Transverse colon (tissue), 4 donors: Measurements from ENCODE around the gene KLK6. TPM values are rescaled to one million over a fixed set of nuclear protein-coding genes. Genes with fewer than 3 reads are reported as not detected.

Experiments
- DNase-seq: peaks from one replicate; pipeline ENCODE4 v3.0.0-alpha.2; 2019
- H3K27ac ChIP-seq, 4 donors: fragments of 200-600 bp; sonication (generic); 2 replicates each; pipeline ENCODE4 v1.5.1; 2016 to 2018; ENCODE audit warnings: inconsistent platforms in 4 of 4
- H3K27me3 ChIP-seq: fragments of 200-600 bp; sonication (generic); 2 replicates; pipeline ENCODE4 v1.5.1; 2017; ENCODE audit warnings: inconsistent platforms
- H3K36me3 ChIP-seq, 4 donors: fragments of 200-600 bp; sonication (generic); 2 replicates each; pipeline ENCODE4 v1.5.1; 2017 to 2019; ENCODE audit warnings: inconsistent platforms in 4 of 4
- H3K4me1 ChIP-seq, 4 donors: fragments of 200-600 bp; sonication (generic); 2 replicates each; pipeline ENCODE4 v1.5.1; 2017 to 2020; ENCODE audit warnings: inconsistent platforms in 4 of 4
- H3K4me3 ChIP-seq, 4 donors: fragments of 200-600 bp; sonication (generic); 1 replicate in 1 of 4; 2 replicates in 3 of 4; pipeline versions ENCODE4 v1.5.1 to v1.6.1; 2017 to 2019; ENCODE audit warnings: inconsistent platforms in 4 of 4
- H3K9me3 ChIP-seq, 2 donors: fragments of 200-600 bp; sonication (generic); 2 replicates each; pipeline ENCODE4 v1.5.1; 2017 to 2019; ENCODE audit warnings: inconsistent platforms in 2 of 2
- EP300 ChIP-seq: sonication (generic); formaldehyde crosslinking; IDR thresholded peaks from one replicate; pipeline ENCODE4 v1.6.1; 2017; ENCODE audit warnings: antibody characterized with exemption, low read depth
- POLR2A ChIP-seq: fragments of 450-650 bp; IDR thresholded peaks from one replicate; pipeline ENCODE4 v1.6.1; 2016; ENCODE audit warnings: antibody characterized with exemption, mild to moderate bottlenecking, moderate library complexity
- POLR2AphosphoS5 ChIP-seq, 3 donors: sonication (generic); formaldehyde crosslinking; IDR thresholded peaks; one replicate each; pipeline ENCODE4 v1.6.1; 2016; ENCODE audit warnings: antibody characterized with exemption in 3 of 3
- WGBS, 2 donors: methylation state at CpG; one replicate each; pipeline ENCODE4 v1.1.5; 2018; ENCODE audit warnings: low coverage in 1 of 2; 5-methylcytosine and 5-hydroxymethylcytosine counted together
- in situ Hi-C, 4 donors: fragments of 200-750 bp; cut with MboI; loops; one replicate each; pipeline versions ENCODE4 v1.15.0 to v1.15.1; 2017; ENCODE audit warnings: low sequenced_read_pairs in 3 of 4, low pct_ligation_motif_present in 1 of 4, low pct_unique_long_range_greater_than_20kb in 1 of 4
- intact Hi-C: fragments of 100-400 bp; cut with DNase I; formaldehyde crosslinking; loops from one replicate; pipeline ENCODE4 v1.15.1; 2023; ENCODE audit warnings: low total_unique reads
- total RNA-seq, 4 donors: library from RNA; depleted of rRNA; stranded (reverse); fragments of >200 nt; gene quantifications; one replicate each; pipeline ENCODE4 v1.1.0, GENCODE V29; 2016
- TF ChIP-seq, protein P1 (sequence below), 5 experiments: fragments of 200-600 bp in 3 of 5; fragments of 450-650 bp in 2 of 5; sonication (generic) in 3 of 5; IDR thresholded peaks; 1 replicate in 2 of 5; 2 replicates in 3 of 5; pipeline ENCODE4 v1.5.1; 2016 to 2017; ENCODE audit warnings: antibody characterized with exemption in 5 of 5, inconsistent platforms in 3 of 5, mild to moderate bottlenecking in 2 of 5, moderate library complexity in 1 of 5

Gene KLK6
- total RNA-seq, 4 donors from 2014 or later, result not detected

DNA sequence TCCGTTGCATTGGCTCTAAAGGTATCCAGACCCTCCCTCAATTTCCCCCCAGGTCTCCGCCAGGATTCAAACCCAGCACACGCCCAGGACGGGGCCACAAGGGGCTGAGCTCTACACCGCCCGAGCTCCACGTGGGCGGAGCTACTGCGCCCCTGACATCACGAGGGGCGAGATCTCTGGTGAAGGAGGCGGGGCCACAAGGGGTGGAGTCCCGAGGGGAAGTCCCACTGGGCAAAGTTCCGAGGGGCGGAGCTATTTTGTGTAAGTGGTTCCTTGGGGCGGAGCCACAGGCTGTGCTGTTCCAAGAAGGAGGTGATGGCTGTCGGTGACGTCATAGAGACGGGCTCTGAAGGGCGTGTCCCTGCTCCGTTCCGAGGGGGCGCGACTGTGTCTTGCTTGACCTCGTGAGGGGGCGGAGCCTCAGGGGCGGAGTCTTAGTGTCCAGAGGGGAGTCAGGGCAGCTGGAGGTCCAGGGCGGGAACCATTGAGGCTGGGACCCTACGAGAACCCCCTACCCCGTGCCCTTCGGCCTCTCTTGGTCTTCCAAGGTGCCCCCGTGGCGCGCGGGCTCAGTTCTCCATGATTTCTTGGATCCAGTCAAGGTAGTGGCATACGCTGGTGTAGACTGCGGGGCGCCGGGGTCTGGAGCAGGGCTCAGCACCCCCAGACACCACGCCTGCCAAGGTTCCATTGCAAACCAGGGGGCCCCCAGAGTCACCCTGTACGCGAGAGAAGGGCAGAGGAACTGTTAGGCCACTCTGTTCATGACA is 33.3 kb upstream of the KLK6 start:
- Histone ChIP-seq H3K36me3 (no peaks in the 10 kb centered on the region), H3K27me3 (peaks cover 57% of the 10 kb centered on the region), H3K4me1 (no peaks in the 10 kb centered on the region), H3K9me3 (no peaks in the 10 kb centered on the region), H3K4me3 (no peak overlapping the region), H3K27ac (no peak overlapping the region)
- WGBS, 2 donors, result 69% methylated on average over 34 of the region's 42 CpGs; no CpG with 5 or more reads in 1 of the 2 donors
- DNase-seq, result no peak
- TF ChIP-seq POLR2A (no peak), EP300 (no peak), POLR2AphosphoS5 (IDR thresholded peaks at IDR 0.05) (no peak)
- TF ChIP-seq, protein P1, sequence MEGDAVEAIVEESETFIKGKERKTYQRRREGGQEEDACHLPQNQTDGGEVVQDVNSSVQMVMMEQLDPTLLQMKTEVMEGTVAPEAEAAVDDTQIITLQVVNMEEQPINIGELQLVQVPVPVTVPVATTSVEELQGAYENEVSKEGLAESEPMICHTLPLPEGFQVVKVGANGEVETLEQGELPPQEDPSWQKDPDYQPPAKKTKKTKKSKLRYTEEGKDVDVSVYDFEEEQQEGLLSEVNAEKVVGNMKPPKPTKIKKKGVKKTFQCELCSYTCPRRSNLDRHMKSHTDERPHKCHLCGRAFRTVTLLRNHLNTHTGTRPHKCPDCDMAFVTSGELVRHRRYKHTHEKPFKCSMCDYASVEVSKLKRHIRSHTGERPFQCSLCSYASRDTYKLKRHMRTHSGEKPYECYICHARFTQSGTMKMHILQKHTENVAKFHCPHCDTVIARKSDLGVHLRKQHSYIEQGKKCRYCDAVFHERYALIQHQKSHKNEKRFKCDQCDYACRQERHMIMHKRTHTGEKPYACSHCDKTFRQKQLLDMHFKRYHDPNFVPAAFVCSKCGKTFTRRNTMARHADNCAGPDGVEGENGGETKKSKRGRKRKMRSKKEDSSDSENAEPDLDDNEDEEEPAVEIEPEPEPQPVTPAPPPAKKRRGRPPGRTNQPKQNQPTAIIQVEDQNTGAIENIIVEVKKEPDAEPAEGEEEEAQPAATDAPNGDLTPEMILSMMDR (IDR thresholded peaks at IDR 0.05), result no peak
- intact Hi-C loops (no loop called here), in situ Hi-C loops (no loop called here)

- H3K27ac ChIP-seq, result no peak overlapping the region
- no peaks in the 10 kb centered on the region for H3K9me3 ChIP-seq
- no peak for TF ChIP-seq POLR2AphosphoS5 (IDR thresholded peaks at IDR 0.05)
- H3K4me3 ChIP-seq, result no peak overlapping the region
- intact Hi-C loops (no loop called here), in situ Hi-C loops (no loop called here)
- no peak for DNase-seq
- peaks cover 55% of the 10 kb centered on the region for H3K27me3 ChIP-seq
- H3K4me1 ChIP-seq, result no peaks in the 10 kb centered on the region
- no peaks in the 10 kb centered on the region for H3K36me3 ChIP-seq
- WGBS, 2 donors, result 55 to 64% methylated on average over 7 to 12 of the region's 12 CpGs
These were observed 32.7 kb upstream of the KLK6 start for GRCh38 chr19:51002089-51002532.

DNA sequence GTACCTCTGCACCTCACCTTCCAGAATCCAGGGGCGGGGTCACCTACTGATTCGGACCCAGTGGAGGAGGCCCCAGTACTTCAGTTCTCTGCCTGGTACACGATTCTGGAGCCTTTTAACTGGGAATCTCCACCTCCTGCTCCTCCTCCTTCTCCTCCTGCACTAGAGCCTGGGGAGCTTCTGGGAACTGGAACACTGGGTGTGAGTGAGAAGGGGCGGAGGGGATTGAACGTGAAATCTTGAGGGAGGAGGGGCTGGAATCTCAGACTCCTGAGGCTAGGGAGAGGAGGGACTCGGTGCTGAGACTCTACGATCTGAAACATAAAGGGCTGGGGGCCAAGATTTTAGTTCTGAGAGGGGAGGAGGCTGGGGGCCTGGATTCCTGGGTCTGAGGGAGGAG is 32.1 kb upstream of the KLK6 start, which contains the start of gene KLK8:
Gene KLK8, minus strand, starts transcription at position 90 of the 400 bp plus-strand sequence. CDS start 437 bp downstream, outside the sequence.
- intact Hi-C loops (no loop called here), in situ Hi-C loops (no loop called here)
- Histone ChIP-seq H3K27ac (no peak within 1 kb of the TSS), H3K9me3 (no peaks in the 10 kb centered on the region), H3K27me3 (peaks cover 49% of the 10 kb centered on the region), H3K4me3 (no peak within 1 kb of the TSS), H3K4me1 (no peaks in the 10 kb centered on the region), H3K36me3 (no peaks in the 10 kb centered on the region)
- DNase-seq, result no peak
- no peak for TF ChIP-seq EP300
- WGBS, 2 donors, result 22% methylated on average over 7 of the region's 7 CpGs; no CpG with 5 or more reads in 1 of the 2 donors

- WGBS, 2 donors, result 55% methylated on average over 12 of the region's 16 CpGs; no CpG with 5 or more reads in 1 of the 2 donors
- H3K4me3 ChIP-seq, result no peak overlapping the region
- no peaks in the 10 kb centered on the region for H3K36me3 ChIP-seq
- DNase-seq, result no peak
- H3K4me1 ChIP-seq, result no peaks in the 10 kb centered on the region
- H3K9me3 ChIP-seq, result no peaks in the 10 kb centered on the region
- H3K27me3 ChIP-seq, result peaks cover 46% of the 10 kb centered on the region
- H3K27ac ChIP-seq, result no peak overlapping the region
- intact Hi-C loops (no loop called here), in situ Hi-C loops (no loop called here)
- TF ChIP-seq POLR2AphosphoS5 (IDR thresholded peaks at IDR 0.05) (no peak), EP300 (no peak), POLR2A (no peak)
- TF ChIP-seq, protein P1 (IDR thresholded peaks at IDR 0.05), result no peak
These were observed 31.6 kb upstream of the KLK6 start for GRCh38 chr19:51000981-51001380.

DNA sequence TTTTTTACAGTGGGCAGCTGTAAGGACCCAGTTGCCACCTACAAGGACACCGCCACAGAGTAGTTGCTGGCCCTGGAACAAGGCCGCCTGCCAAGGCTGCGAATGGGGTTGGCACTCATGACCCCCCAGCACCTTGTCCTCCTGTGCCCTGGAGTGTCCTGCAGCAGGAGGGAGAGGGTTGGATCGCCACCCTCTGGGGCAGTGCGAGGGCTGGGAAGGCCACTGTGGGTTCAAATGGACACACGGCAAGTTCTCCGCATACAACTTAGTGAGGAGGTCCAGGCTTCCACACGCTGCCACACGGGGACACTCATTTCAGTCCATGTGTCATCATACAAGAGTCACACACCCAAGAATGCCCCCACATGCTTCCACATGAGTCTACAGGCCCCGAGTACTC is 31.0 kb upstream of the KLK6 start:
- H3K27ac ChIP-seq, result no peak overlapping the region
- H3K36me3 ChIP-seq, result no peaks in the 10 kb centered on the region
- H3K4me3 ChIP-seq, result no peak overlapping the region
- peaks cover 46% of the 10 kb centered on the region for H3K27me3 ChIP-seq
- 88% methylated on average over 10 of the region's 10 CpGs; no CpG with 5 or more reads in 1 of the 2 donors for WGBS, 2 donors
- TF ChIP-seq POLR2A (no peak), POLR2AphosphoS5 (IDR thresholded peaks at IDR 0.05) (no peak), EP300 (no peak)
- TF ChIP-seq, protein P1 (IDR thresholded peaks at IDR 0.05), result no peak
- intact Hi-C loops (no loop called here), in situ Hi-C loops (no loop called here)
- no peaks in the 10 kb centered on the region for H3K4me1 ChIP-seq
- no peaks in the 10 kb centered on the region for H3K9me3 ChIP-seq
- no peak for DNase-seq
